Neural cell (in vitro differentiated cells): ENCODE data around the gene RNPEPL1.

Source experiments
- RAD21 ChIP-seq: fragments of 450-650 bp; conservative IDR thresholded peaks from 2 replicates; pipeline ENCODE4 v1.6.1; 2014; ENCODE audit warnings: antibody characterized with exemption, mild to moderate bottlenecking, moderate library complexity
- TF ChIP-seq, protein P1 (sequence below): fragments of 450-650 bp; IDR thresholded peaks from 2 replicates; pipeline ENCODE4 v1.5.1; 2014; ENCODE audit warnings: antibody characterized with exemption, mild to moderate bottlenecking, moderate library complexity; ENCODE audit not compliant: poor library complexity, severe bottlenecking

DNA sequence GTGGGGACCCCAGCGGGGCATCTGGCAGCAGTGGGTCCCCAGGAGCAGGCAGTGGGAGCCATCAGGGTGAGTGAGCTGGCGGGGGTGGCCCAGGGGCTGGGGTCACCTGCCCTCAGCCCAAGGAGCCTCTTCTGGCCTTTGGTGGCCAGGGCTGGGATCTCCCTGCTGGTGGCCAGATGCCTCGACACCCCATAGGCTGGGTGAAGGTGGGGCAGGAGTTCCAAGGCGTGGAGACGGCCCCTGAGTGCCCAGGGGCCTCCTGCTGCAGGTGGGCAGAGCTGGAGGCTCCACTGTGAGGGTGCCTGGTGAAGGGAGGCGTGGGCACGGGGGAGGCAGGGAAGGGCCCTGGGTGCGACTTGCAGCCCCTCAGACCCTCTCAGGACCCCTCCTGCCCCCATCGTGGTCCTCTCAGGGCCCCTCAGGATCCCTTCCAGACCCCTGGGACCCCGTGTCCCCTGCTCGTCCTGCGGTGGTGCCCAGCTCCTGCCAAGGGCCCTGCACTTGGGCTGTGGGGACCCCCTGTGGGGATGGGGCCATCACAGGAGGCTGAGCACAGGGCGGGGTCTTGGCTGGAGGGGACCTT lies 52.0 kb downstream of the RNPEPL1 start:
- TF ChIP-seq RAD21: no peak
- TF ChIP-seq, protein P1, sequence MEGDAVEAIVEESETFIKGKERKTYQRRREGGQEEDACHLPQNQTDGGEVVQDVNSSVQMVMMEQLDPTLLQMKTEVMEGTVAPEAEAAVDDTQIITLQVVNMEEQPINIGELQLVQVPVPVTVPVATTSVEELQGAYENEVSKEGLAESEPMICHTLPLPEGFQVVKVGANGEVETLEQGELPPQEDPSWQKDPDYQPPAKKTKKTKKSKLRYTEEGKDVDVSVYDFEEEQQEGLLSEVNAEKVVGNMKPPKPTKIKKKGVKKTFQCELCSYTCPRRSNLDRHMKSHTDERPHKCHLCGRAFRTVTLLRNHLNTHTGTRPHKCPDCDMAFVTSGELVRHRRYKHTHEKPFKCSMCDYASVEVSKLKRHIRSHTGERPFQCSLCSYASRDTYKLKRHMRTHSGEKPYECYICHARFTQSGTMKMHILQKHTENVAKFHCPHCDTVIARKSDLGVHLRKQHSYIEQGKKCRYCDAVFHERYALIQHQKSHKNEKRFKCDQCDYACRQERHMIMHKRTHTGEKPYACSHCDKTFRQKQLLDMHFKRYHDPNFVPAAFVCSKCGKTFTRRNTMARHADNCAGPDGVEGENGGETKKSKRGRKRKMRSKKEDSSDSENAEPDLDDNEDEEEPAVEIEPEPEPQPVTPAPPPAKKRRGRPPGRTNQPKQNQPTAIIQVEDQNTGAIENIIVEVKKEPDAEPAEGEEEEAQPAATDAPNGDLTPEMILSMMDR: no peak
